H1 (cell line): ENCODE data around the gene TRABD. TPM values are rescaled to one million over a fixed set of nuclear protein-coding genes. Genes with fewer than 3 reads are reported as not detected.

Experiments used
- CTCF ChIA-PET: fragments of 300-600 bp; sonication (Branson Sonifier 250); formaldehyde crosslinking; loops from one replicate; lab custom pipeline; 2021; ENCODE audit not compliant: partially characterized antibody; lab: Charles Lee
- POLR2A ChIA-PET: fragments of 300-600 bp; sonication (Branson Sonifier 250); formaldehyde crosslinking; loops from one replicate; lab custom pipeline; 2021; ENCODE audit warnings: inconsistent platforms; ENCODE audit not compliant: partially characterized antibody; lab: Charles Lee
- DNase-seq, 2 experiments: peaks; one replicate each; pipeline versions ENCODE4 v3.0.0 to v3.0.0-alpha.2; 2010 to 2022; ENCODE audit warnings: low spot score in 2 of 2, low read depth in 1 of 2, mixed read lengths in 1 of 2
- FAIRE-seq: peaks from 2 replicates; lab custom pipeline; 2011; peaks lifted over from hg19 to GRCh38; lab: Jason Lieb, UNC
- H2AFZ ChIP-seq: 2 replicates; pipeline ENCODE4 v1.8.1; 2012; ENCODE audit warnings: low read length, inconsistent platforms
- H2AK5ac ChIP-seq: 2 replicates; pipeline ENCODE4 v1.6.1; 2013; ENCODE audit warnings: low read depth, low read length
- H2BK120ac ChIP-seq: replicated peaks from 2 replicates; pipeline ENCODE3; 2013; ENCODE audit warnings: low read depth, low read length, inconsistent platforms
- H2BK12ac ChIP-seq: 2 replicates; pipeline ENCODE4 v1.6.1; 2013; ENCODE audit warnings: low read depth, low read length
- H2BK15ac ChIP-seq: 2 replicates; pipeline ENCODE4 v1.6.1; 2013; ENCODE audit warnings: low read length
- H2BK20ac ChIP-seq: 2 replicates; pipeline ENCODE4 v1.6.1; 2013; ENCODE audit warnings: low read length
- H2BK5ac ChIP-seq: 2 replicates; pipeline ENCODE4 v1.6.1; 2013; ENCODE audit warnings: low read depth, low read length
- H3K14ac ChIP-seq: 2 replicates; pipeline ENCODE4 v1.6.1; 2013; ENCODE audit warnings: inconsistent platforms; ENCODE audit not compliant: insufficient read length
- H3K18ac ChIP-seq: 2 replicates; pipeline ENCODE4 v1.6.1; 2013; ENCODE audit warnings: low read length; ENCODE audit errors: extremely low read depth
- H3K23ac ChIP-seq: 2 replicates; pipeline ENCODE4 v1.6.1; 2013; ENCODE audit warnings: inconsistent platforms; ENCODE audit not compliant: insufficient read length
- H3K23me2 ChIP-seq: 2 replicates; pipeline ENCODE4 v1.6.1; 2013; ENCODE audit warnings: low read depth, low read length
- H3K27ac ChIP-seq: 2 replicates; pipeline ENCODE4 v1.6.1; 2011; ENCODE audit warnings: low read depth, low read length, inconsistent platforms
- H3K27me3 ChIP-seq, 4 experiments: replicated peaks in 1 of 4; 1 replicate in 1 of 4; 2 replicates in 3 of 4; pipeline versions ENCODE4 v1.6.1 to v1.8.1; 2011 to 2013; ENCODE audit warnings: low read length in 3 of 4, mild to moderate bottlenecking in 3 of 4, inconsistent platforms in 2 of 4, mixed read lengths in 2 of 4, moderate library complexity in 1 of 4; ENCODE audit not compliant: control insufficient read depth in 3 of 4, insufficient read depth in 3 of 4; ENCODE audit errors: extremely low read depth in 1 of 4
- H3K36me3 ChIP-seq, 4 experiments: 2 replicates each; pipeline versions ENCODE4 v1.6.1 to v1.8.1; 2011 to 2013; ENCODE audit warnings: mild to moderate bottlenecking in 4 of 4, low read length in 3 of 4, moderate library complexity in 2 of 4, control low read depth in 1 of 4, inconsistent platforms in 1 of 4; ENCODE audit not compliant: insufficient read depth in 4 of 4, control insufficient read depth in 2 of 4
- H3K4ac ChIP-seq: replicated peaks from 2 replicates; pipeline ENCODE3; 2013; ENCODE audit warnings: low read length, low read depth, mixed read lengths, inconsistent platforms; ENCODE audit not compliant: insufficient read length
- H3K4me1 ChIP-seq, 4 experiments: replicated peaks in 1 of 4; 1 replicate in 1 of 4; 2 replicates in 3 of 4; pipeline versions ENCODE4 v1.6.1 to v1.8.1; 2011 to 2013; ENCODE audit warnings: low read length in 3 of 4, inconsistent platforms in 2 of 4, mixed read lengths in 1 of 4; ENCODE audit not compliant: insufficient read depth in 4 of 4, control insufficient read depth in 3 of 4
- H3K4me2 ChIP-seq, 2 experiments: 2 replicates each; pipeline versions ENCODE4 v1.6.1 to v1.8.1; 2011 to 2013; ENCODE audit warnings: low read depth in 2 of 2, low read length in 2 of 2, control low read depth in 1 of 2, inconsistent platforms in 1 of 2, mild to moderate bottlenecking in 1 of 2; ENCODE audit not compliant: insufficient read depth in 1 of 2
- H3K4me3 ChIP-seq, 4 experiments: fragments of 200-600, 300-600 bp in 1 of 4; sonication (generic), shearing (Covaris generic), sonication (Bioruptor Twin) in 1 of 4; 2 replicates each; pipeline versions ENCODE4 v1.5.1 to v1.8.1; 2011 to 2016; ENCODE audit warnings: low read length in 4 of 4, low read depth in 3 of 4, control low read depth in 2 of 4, inconsistent platforms in 2 of 4, mild to moderate bottlenecking in 2 of 4, mixed read lengths in 1 of 4, moderate library complexity in 1 of 4; ENCODE audit not compliant: insufficient read depth in 2 of 4; ENCODE audit errors: extremely low read depth in 1 of 4
- H3K56ac ChIP-seq: replicated peaks from 2 replicates; pipeline ENCODE3; 2013; ENCODE audit warnings: low read depth, mild to moderate bottlenecking, mixed read lengths, low read length, inconsistent platforms; ENCODE audit not compliant: insufficient read length
- H3K79me1 ChIP-seq: 2 replicates; pipeline ENCODE4 v1.6.1; 2013; ENCODE audit warnings: low read depth, low read length, control low read depth
- H3K79me2 ChIP-seq, 2 experiments: 2 replicates each; pipeline versions ENCODE4 v1.6.1 to v1.8.1; 2012 to 2013; ENCODE audit warnings: low read length in 2 of 2, mild to moderate bottlenecking in 2 of 2, inconsistent platforms in 1 of 2; ENCODE audit not compliant: insufficient read depth in 2 of 2, control insufficient read depth in 1 of 2
- H3K9ac ChIP-seq, 4 experiments: replicated peaks in 1 of 4; 1 replicate in 1 of 4; 2 replicates in 3 of 4; pipeline versions ENCODE4 v1.6.1 to v1.8.1; 2011 to 2013; ENCODE audit warnings: low read depth in 3 of 4, low read length in 3 of 4, control low read depth in 2 of 4, mild to moderate bottlenecking in 2 of 4, moderate library complexity in 2 of 4, inconsistent platforms in 1 of 4; ENCODE audit errors: extremely low read depth in 1 of 4
- H3K9me3 ChIP-seq, 2 experiments: 2 replicates each; pipeline versions ENCODE4 v1.6.1 to v1.8.1; 2012 to 2013; ENCODE audit warnings: mild to moderate bottlenecking in 2 of 2, moderate library complexity in 2 of 2, control low read depth in 1 of 2, inconsistent platforms in 1 of 2, low read depth in 1 of 2, low read length in 1 of 2, mixed read lengths in 1 of 2; ENCODE audit not compliant: insufficient read depth in 2 of 2
- H4K20me1 ChIP-seq, 2 experiments: replicated peaks in 1 of 2; 2 replicates each; pipeline versions ENCODE3 to v1.8.1; 2011 to 2013; ENCODE audit warnings: inconsistent platforms in 2 of 2, low read length in 2 of 2, mild to moderate bottlenecking in 1 of 2; ENCODE audit not compliant: insufficient read depth in 2 of 2, control insufficient read depth in 1 of 2
- H4K5ac ChIP-seq: 2 replicates; pipeline ENCODE4 v1.6.1; 2013; ENCODE audit warnings: low read length, low read depth, mixed read lengths, inconsistent platforms; ENCODE audit not compliant: insufficient read length
- H4K8ac ChIP-seq: 2 replicates; pipeline ENCODE4 v1.8.0; 2013; ENCODE audit warnings: mild to moderate bottlenecking, moderate library complexity, low read length, inconsistent platforms; ENCODE audit not compliant: insufficient read depth; ENCODE audit errors: extremely low read depth
- H4K91ac ChIP-seq: replicated peaks from 2 replicates; pipeline ENCODE3; 2013; ENCODE audit warnings: low read length, mixed read lengths, inconsistent platforms; ENCODE audit not compliant: insufficient read length
- CHD1 ChIP-seq: IDR thresholded peaks from 2 replicates; pipeline ENCODE4 v1.6.1; 2012; ENCODE audit warnings: low read depth, low read length, improper control_type of control experiment
- EGR1 ChIP-seq: IDR thresholded peaks from 2 replicates; pipeline ENCODE4 v1.6.1; 2011; ENCODE audit warnings: low read depth, low read length, borderline replicate concordance
- EZH2 ChIP-seq: fragments of 200-600 bp; sonication (generic); IDR thresholded peaks from 2 replicates; pipeline ENCODE4 v1.7.1; 2012; ENCODE audit warnings: low read depth, mild to moderate bottlenecking, moderate library complexity, low read length, inconsistent platforms; ENCODE audit not compliant: severe bottlenecking
- GTF2F1 ChIP-seq: IDR thresholded peaks from 2 replicates; pipeline ENCODE4 v1.6.1; 2012; ENCODE audit warnings: low read depth, low read length, improper control_type of control experiment, borderline replicate concordance
- HDAC2 ChIP-seq, 2 experiments: fragments of 300-600 bp in 1 of 2; sonication (generic) in 1 of 2; IDR thresholded peaks; 2 replicates each; pipeline ENCODE4 v1.6.1; 2011 to 2012; ENCODE audit warnings: low read depth in 2 of 2, low read length in 2 of 2, mild to moderate bottlenecking in 2 of 2, moderate library complexity in 2 of 2, borderline replicate concordance in 1 of 2, inconsistent platforms in 1 of 2
- HDAC6 ChIP-seq: IDR thresholded peaks from one replicate; pipeline ENCODE4 v1.7.1; 2012; ENCODE audit warnings: low read depth, mild to moderate bottlenecking, inconsistent platforms, low read length, moderate library complexity
- MAFK ChIP-seq: IDR thresholded peaks from 2 replicates; pipeline ENCODE4 v1.6.1; 2012; ENCODE audit warnings: low read depth, mild to moderate bottlenecking, improper control_type of control experiment, low read length
- POLR2AphosphoS5 ChIP-seq: IDR thresholded peaks from 2 replicates; pipeline ENCODE4 v1.6.1; 2011; ENCODE audit warnings: low read depth, low read length
- POU5F1 ChIP-seq: IDR thresholded peaks from 2 replicates; pipeline ENCODE4 v1.6.1; 2011; ENCODE audit warnings: low read depth, mild to moderate bottlenecking, low read length, moderate library complexity
- RFX5 ChIP-seq: IDR thresholded peaks from 2 replicates; pipeline ENCODE4 v1.6.1; 2011; ENCODE audit warnings: low read depth, low read length, improper control_type of control experiment, borderline replicate concordance
- SIN3A ChIP-seq, 2 experiments: IDR thresholded peaks in 1 of 2; conservative IDR thresholded peaks in 1 of 2; 2 replicates each; pipeline ENCODE4 v1.6.1; 2011 to 2012; ENCODE audit warnings: low read length in 2 of 2, improper control_type of control experiment in 1 of 2, low read depth in 1 of 2, mild to moderate bottlenecking in 1 of 2
- TBP ChIP-seq: IDR thresholded peaks from 2 replicates; pipeline ENCODE4 v1.6.1; 2011; ENCODE audit warnings: low read depth, low read length, improper control_type of control experiment
- YY1 ChIP-seq: IDR thresholded peaks from 2 replicates; pipeline ENCODE4 v1.6.1; 2011; ENCODE audit warnings: low read depth, mild to moderate bottlenecking, low read length
- WGBS, 2 experiments: shearing (Covaris generic) in 1 of 2; methylation state at CpG; one replicate each; pipeline versions ENCODE4 v1.1.6 to v1.1.7; 2013 to 2015; ENCODE audit warnings: low lambda C conversion rate in 2 of 2, mixed read lengths in 2 of 2, inconsistent platforms in 1 of 2, low coverage in 1 of 2, missing lambda C conversion rate in 1 of 2; ENCODE audit not compliant: insufficient replicate concordance in 2 of 2, insufficient coverage in 1 of 2, insufficient read length in 1 of 2; ENCODE audit errors: extremely low coverage in 1 of 2, missing lambda C conversion rate in 1 of 2; 5-methylcytosine and 5-hydroxymethylcytosine counted together
- polyA plus RNA-seq, 7 experiments: library from polyadenylated mRNA; depleted of rRNA in 3 of 7; stranded (reverse) in 5 of 7; unstranded in 2 of 7; fragments of >200 nt in 5 of 7; fragments of 200-250 nt in 2 of 7; gene quantifications; 1 replicate in 5 of 7; 2 replicates in 1 of 7; 4 replicates in 1 of 7; pipeline versions ENCODE4 v1.2.1 to v1.2.3, GENCODE V29; 2011 to 2013; ENCODE audit warnings: missing spikeins in 2 of 7, mixed read lengths in 2 of 7
- total RNA-seq: library from RNA; stranded (reverse); fragmentation: NEBNext Ultra II Directional; extraction: Animal tissue kit (Norgen Biotek cat#: 25700); gene quantifications from 2 replicates; pipeline ENCODE4 v1.2.1, GENCODE V29; 2021

TRABD gene
- total and polyA plus RNA-seq, 2 of the 8 experiments (the other 6 are each of a cell fraction or from before 2014, with no cell fraction given): 44.2 to 57.5 TPM

DNA sequence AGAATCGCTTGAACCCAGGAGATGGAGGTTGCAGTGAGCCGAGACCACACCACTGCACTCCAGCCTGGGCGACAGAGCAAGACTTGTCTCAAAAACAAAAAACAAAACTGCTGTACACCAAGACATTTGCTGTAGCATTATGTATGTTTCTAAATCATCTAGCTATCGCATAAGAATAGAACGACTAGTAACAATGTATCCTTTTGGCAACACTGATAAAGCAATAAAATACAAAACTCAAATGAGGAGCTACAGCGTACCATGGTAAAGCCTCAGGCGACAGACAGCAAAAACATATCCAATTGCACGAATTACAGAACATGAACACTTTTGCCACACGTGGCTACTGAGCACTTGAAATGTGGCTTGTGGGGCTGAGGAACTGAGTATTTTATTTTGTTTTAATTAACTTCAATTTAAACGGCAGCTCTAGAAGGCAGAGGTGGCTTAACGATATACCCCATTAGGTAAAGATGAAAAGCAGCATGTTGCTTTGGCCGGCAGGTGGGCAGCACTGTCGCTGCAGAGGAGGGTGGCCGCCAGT, 56.8 kb downstream of the TRABD start:
- no peaks in the 10 kb centered on the region for H3K36me3 ChIP-seq
- H2BK15ac ChIP-seq: no peak overlapping the region
- H4K20me1 ChIP-seq: peaks cover 4 to 24% of the 10 kb centered on the region in 2 experiments
- no peak overlapping the region for H3K23ac ChIP-seq
- H2BK20ac ChIP-seq: no peak overlapping the region
- peaks cover 11% of the 10 kb centered on the region for H3K23me2 ChIP-seq
- H2AK5ac ChIP-seq: no peak overlapping the region
- peak overlapping the region in 1 of 4 experiments; percentile 27; a peak in 1 of 8 replicates for H3K4me3 ChIP-seq
- H3K14ac ChIP-seq: no peak overlapping the region
- no peak overlapping the region for H2BK12ac ChIP-seq
- no peak overlapping the region; the same call in 1 of the 2 replicates for H4K8ac ChIP-seq
- H3K27ac ChIP-seq: no peak overlapping the region
- H3K4me2 ChIP-seq: peak overlapping the region; percentile 28 to 37; a peak in 2 of 4 replicates
- no peak overlapping the region for H3K56ac ChIP-seq
- no peak overlapping the region for H2BK5ac ChIP-seq
- no peak overlapping the region for H2AFZ ChIP-seq
- no peak overlapping the region for H3K18ac ChIP-seq
- no peaks in the 10 kb centered on the region for H3K27me3 ChIP-seq
- peaks cover 4 to 33% of the 10 kb centered on the region in 2 experiments; a peak in 3 of 4 replicates for H3K79me2 ChIP-seq
- FAIRE-seq (no peak), DNase-seq (no peak)
- no peaks in the 10 kb centered on the region for H3K9me3 ChIP-seq
- H3K9ac ChIP-seq: no peak overlapping the region; a peak in 1 of 7 replicates
- no peak overlapping the region for H4K91ac ChIP-seq
- ChIA-PET CTCF (interaction anchor here (0.7 to 8.7 kb wide), 9 partner anchors 9 to 148 kb away, joined by 3 to 77 read pairs (median 5); partner anchors contain the start of gene HDAC10), POLR2A (interaction anchor here (0.7 to 1.2 kb wide), 2 partner anchors 8 to 24 kb away, joined by 3 to 4 read pairs; no protein-coding TSS in a partner anchor)
- WGBS, 2 experiments: 90% methylated on average over 13 of the region's 14 CpGs; no CpG with 5 or more reads in 1 of the 2 experiments
- H4K5ac ChIP-seq: no peak overlapping the region
- H3K4me1 ChIP-seq: peaks cover 0 to 19% (median 12%) of the 10 kb centered on the region in 4 experiments; a peak in 6 of 7 replicates
- no peak overlapping the region for H3K4ac ChIP-seq
- peaks cover 12% of the 10 kb centered on the region for H3K79me1 ChIP-seq
- H2BK120ac ChIP-seq: no peak overlapping the region
- no peak for TF ChIP-seq MAFK
- TF ChIP-seq POU5F1: no peak
- TF ChIP-seq RFX5: no peak
- no peak for TF ChIP-seq YY1
- no peak for TF ChIP-seq HDAC2 (IDR thresholded peaks at IDR 0.05; ENCODE audit: borderline replicate concordance in 1 of 2, low read depth in 2 of 2, low read length in 2 of 2)
- no peak for TF ChIP-seq TBP
- no peak for TF ChIP-seq POLR2AphosphoS5
- no peak for TF ChIP-seq CHD1
- TF ChIP-seq GTF2F1: no peak
- no peak for TF ChIP-seq SIN3A (conservative IDR thresholded peaks at IDR 0.05 in 1 of 2, IDR thresholded peaks at IDR 0.05 in 1 of 2; ENCODE audit: low read depth in 1 of 2, low read length in 2 of 2)
- no peak for TF ChIP-seq HDAC6
- TF ChIP-seq EZH2: no peak
- TF ChIP-seq EGR1: no peak
